ENCODE results near the gene TPRX1.
"Not testable (repeated sequence)": the region's sequence is repeated elsewhere in the genome, so short reads cannot be mapped to it uniquely, and the experiment has no call there.

Gene TPRX1, protein sequence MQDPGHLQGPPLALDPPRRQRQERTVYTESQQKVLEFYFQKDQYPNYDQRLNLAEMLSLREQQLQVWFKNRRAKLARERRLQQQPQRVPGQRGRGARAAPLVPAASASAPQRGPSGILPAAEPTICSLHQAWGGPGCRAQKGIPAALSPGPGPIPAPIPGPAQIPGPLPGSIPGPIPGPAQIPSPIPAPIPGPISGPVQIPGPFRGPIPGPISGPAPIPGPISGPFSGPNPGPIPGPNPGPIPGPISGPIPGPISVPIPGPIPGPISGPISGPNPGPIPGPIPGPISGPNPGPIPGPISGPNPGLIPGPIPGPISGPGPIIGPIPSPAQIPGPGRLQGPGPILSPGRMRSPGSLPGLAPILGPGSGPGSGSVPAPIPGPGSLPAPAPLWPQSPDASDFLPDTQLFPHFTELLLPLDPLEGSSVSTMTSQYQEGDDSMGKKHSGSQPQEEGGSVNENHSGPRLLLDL

DNA sequence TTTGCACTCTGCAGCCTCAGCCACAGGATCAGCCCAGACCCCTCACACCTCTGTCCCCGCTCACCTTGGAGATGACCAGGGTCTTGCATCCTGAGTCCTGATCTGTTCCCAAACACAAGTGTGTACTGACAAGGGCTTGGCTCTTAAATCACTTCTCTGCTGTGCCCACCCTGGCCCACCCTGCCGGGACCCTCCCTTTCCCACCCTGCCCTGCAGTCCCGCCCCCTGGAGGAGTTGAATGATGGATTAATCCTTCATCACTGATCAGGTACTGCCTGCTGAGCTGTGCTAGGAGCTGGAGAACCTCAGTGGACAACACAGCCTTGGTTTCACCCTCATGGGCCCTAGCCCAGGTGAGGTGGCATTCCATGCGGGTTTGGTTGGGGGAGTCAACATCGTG lies at the start of gene TPRX1:
Gene TPRX1 (minus strand): TSS at position 101 of the 400 bp plus-strand sequence. CDS start 12 bp downstream, at position 89.
- DNase-seq (ENCODE audit: low spot score) = not testable (repeated sequence)

DNA sequence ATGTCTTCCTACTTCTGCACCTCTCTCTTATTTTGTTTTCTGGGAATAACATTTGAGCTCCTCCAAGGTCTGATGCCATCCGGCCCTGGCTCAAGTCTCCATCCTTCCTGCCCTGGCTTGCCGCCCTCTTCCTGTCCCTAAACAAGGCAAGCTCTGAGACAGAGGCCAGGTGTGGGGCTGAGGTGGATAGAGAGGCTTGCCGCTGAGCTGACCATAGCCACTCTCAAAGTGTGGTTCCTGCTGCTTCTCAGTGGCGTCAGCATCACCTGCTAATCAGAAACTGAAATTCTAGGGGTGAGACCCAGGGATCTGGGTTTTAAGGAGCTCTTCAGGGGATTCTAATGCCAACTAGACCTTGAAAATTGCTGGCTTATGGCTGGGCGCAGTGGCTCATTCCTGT lies 48.7 kb upstream of the TPRX1 start:
- DNase-seq (ENCODE audit: low spot score) = no peak

DNA sequence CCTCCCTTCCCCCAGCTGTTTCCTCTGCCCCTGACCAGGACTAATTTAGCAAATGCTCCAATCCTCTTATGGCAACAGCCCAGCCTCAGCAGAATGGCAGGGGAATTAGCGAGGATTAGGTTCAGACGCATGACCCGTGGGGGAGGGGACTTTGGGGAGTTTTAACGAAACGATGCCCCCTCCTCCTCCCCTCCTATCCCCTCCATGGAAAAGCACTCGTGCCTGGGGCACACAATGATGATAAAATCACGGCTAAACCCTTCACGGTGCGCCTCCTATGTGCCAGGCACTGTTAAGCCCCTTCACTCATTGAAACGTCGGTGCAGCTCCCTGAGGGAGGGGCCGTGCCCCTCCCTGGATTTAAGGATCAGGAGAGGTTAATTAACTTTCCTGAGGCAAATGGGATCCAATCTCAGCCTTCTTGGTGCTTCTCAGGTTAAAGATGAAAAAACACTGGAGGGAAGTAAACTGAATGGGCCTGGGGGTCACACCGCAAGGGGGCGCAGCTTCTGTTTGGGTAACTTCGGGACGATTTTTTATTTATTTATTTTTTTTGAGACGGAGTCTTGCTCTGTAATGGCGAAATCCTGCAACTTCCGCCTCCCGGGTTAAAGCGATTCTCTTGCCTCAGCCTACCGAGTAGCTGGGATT lies 44.6 kb upstream of the TPRX1 start:
- DNase-seq (ENCODE audit: low spot score) = no peak

DNA sequence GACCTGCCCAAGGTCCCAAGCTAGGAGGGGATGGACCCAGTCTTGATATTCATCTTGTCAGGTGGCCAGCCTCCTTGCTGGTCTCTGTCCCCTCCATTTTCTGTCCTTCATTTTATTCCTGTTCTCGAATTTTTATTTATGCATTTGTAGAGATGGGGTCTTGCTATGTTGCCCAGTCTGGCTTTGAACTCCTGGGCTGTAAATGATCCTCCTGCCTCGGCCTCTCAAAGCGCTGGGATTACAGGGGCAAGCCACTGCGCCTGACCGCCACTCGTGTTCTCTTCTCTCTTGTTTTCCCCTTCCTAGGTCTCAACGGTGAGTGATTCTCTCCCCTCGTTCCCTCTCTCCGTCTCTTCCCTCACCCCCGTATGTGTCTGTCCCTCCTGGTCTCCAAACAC lies 44.1 kb upstream of the TPRX1 start:
- DNase-seq (ENCODE audit: low spot score) = no peak

DNA sequence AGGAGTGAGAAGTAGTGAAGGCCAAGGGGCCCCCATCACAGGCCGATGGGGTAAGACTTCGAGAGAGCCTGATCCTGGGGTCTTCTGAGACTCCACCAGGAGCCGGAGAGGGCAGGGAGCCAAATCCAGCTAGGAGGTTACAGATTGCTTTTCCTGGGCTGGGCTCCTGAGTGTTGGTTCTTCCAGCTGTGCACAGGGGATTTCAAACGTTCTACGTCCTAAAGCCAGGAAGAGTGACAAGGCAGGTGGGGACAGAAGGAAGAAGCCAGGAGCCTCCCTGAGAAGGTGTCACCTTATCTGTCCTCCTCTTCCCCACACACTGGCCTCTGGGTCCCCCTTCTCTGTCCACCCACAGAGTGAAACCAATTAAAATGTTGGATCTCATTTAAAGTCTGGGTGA lies 38.6 kb upstream of the TPRX1 start:
- DNase-seq (ENCODE audit: low spot score) = no peak

DNA sequence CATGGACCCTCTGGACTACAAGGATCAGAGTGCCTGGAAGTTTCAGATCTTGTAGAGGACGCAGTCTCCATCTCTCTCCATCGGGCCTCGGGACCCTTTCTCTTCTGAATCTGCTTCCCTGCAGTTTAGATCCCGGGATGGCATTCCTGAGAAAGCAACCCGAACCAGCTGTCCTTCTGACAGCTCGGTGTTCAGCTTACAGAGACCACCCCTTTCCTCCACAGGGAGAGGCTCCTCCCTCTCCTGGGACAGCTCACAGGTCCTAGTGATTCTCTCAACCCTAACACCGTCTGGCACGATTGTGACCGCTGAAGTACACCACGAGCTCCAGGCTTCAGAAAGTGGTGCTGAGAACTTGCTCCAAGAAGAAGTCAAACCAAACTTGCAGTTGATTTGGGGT lies 35.6 kb upstream of the TPRX1 start:
- DNase-seq (ENCODE audit: low spot score) = no peak

DNA sequence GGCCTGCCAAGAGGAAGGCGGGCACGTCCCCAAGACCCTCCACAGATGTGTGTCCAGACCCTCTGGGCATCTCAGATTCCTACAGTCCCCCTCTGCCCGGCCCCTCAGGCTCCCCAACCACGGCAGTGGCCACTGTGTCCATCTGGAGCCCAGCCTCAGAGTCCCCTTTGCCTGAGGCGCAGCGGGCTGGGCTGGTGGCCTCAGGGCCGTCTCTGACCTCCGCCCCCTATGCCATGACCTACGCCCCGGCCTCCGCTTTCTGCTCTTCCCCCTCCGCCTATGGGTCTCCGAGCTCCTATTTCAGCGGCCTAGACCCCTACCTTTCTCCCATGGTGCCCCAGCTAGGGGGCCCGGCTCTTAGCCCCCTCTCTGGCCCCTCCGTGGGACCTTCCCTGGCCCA lies 35.1 kb upstream of the TPRX1 start:
- DNase-seq (ENCODE audit: low spot score) = no peak

DNA sequence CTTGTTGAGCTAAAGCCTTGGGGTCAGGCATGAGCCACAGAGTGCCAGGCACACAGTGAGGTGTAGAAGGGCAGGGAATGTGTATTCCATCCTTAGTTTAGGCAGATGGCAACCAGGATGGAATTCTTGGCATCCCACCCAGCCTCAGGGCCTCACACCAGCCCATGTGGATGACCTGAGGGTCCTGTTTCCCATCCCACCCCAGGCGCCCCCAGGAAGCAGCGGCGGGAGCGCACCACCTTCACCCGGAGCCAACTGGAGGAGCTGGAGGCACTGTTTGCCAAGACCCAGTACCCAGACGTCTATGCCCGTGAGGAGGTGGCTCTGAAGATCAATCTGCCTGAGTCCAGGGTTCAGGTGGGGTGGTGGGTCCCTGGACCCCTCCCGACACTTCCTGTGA lies 31.7 kb upstream of the TPRX1 start:
- no peak for DNase-seq (ENCODE audit: low spot score)

DNA sequence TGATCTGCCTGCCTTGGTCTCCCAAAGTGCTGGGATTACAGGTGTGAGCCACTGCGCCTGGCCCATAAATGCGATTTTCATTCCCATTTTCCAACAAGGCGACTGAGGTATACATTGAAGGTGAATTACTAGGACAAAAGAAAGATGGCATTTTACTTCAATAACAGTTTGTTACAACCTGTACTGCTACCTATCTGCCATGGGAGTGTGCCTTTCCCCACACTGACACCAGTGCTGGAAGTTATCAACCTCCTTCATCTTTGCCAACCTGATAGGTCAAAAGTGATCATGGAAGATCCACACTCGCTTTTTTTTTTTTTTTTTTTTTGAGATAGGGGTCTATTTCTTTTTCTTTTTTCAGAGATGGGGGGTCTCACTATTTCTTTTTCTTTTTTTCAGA lies 28.4 kb upstream of the TPRX1 start:
- DNase-seq (ENCODE audit: low spot score) = no peak

DNA sequence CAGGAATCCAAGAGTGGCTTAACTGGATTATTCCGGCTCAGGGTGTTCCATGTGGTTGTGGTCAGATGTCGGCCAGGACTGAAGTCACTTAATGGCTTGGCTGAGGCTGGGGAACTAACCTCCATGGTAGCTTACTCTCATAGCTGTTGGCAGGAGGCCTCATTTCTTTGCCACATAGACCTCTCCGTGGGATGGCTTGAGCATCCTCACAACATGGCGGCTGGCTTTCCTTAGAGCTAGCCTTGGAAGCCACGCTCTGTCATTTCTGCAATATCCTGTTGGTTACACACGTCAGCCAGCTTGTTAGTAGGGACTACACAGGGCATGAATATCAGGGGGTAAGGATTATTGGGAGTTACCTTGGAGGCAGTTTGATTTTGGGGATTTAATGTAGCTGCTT lies 22.4 kb upstream of the TPRX1 start:
- DNase-seq (ENCODE audit: low spot score) = no peak

DNA sequence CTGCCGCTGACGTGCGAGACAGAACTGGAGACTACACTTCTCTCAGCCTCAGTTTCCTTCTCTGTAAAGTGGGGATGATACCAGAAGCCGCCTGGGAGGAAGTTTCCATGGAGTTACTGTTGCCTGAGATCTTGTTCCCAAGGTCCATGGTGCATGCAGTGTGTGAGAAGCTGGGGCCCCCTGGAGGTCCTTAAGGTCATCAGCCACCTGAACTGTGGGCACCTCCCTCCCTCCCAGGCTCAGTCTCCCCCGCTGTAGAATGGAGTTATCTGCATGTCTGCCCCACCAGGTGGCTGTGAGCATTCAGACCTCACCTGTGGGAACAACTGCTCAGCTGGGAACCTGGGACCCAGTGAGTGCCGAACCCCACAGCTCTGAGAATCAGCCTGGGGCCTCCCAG lies 20.0 kb upstream of the TPRX1 start:
- DNase-seq (ENCODE audit: low spot score) = no peak

DNA sequence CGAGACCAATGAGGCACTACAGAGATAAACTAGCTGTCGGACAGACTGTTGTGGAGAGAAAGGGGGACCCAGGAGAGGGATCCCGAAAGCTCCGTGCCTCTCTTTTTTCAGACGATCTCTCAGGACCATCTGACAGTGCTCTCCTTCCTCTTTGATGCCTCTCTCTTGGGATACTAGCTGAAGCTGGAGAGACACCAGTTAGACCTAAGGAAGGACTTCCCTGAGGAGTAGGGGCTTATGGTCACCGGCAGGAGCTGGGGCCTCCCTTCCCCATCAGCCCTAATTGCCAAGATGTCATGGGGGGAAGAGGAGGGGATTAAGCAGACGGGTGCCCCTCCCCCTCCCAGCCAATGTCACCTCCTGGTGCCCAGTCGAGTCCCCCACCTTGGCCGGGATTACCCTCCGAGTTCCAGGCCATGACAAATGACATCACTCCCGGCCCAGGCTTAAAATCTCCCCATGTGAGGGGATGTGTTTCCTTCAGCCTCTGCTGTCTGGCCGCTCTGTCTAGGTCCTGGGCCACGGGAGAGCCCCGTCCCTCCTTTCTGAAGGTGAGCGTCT lies 17.2 kb upstream of the TPRX1 start, which contains the start of gene CRX:
Gene CRX (plus strand): TSS at position 478 of the 561 bp plus-strand sequence. CDS start 12,507 bp downstream, outside the sequence.
- DNase-seq (ENCODE audit: low spot score) = no peak

DNA sequence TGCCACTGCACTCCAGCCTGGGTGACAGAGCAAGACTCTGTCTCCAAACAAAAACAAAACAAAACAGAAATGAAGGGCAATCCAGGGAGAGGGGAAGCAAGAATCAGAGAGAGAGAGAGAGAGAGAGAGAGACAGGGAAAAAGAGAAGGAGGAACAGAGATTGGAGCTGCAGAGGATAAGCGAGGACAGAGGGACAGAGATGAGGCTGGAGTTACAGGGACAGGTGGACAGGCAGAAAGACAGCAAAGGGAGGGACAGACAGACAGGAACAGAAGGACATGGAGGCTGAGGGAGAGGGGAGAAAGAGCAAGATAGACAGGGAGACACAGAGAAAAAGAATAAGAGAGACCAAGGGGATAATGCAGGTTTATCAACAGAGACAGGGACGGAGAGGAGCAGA lies 16.1 kb upstream of the TPRX1 start:
- no peak for DNase-seq (ENCODE audit: low spot score)

DNA sequence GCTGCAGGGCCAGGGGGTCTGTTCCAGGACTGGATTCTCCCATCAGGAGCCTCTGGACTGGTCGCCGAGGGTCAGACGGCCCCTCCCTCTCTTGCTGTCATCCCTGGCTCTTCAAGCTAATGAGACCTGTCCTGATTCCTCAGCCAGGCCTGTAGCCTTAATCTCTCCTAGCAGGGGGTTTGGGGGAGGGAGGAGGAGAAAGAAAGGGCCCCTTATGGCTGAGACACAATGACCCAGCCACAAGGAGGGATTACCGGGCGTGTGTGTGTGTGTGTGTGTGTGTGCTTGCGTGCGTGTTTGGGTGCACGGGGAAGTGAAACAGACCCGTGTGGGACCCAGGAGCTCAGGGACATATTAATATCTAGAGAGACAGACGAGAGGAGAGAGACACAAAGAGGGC lies 15.5 kb upstream of the TPRX1 start:
- DNase-seq (ENCODE audit: low spot score) = no peak

DNA sequence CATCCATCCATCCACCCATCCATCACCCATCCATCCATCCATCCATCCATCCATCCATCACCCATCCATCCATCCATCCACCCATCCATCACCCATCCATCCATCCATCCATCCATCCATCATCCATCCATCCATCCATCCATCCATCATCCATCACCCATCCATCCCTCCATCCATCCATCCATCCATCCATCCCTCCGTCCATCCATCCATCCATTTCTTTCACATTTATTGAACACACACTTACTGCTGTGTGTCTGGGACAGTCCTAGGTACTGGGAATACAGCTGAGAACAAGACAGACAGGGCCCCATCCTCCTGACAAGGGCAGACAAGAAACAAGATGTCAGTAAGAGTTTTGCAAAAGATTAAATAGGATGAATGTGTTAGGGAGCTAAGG lies 13.9 kb upstream of the TPRX1 start:
- not testable (repeated sequence) for DNase-seq (ENCODE audit: low spot score)

DNA sequence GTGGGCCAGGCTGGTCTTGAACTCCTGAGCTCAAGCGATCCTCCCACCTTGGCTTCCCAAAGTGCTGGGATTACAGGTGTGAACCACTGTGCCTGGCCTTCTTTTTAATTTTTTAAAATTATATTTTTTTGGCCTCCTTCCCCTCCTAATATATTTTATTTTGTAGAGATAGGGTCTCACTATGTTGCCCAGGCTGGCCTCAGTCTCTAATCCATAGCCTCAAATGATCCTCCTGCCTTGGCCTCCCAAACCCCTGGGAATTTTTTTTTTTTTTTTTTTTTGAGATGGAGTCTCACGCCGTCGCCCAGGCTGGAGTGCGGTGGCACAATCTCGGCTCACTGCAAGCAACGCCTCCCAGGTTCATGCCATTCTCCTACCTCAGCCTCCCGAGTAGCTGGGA lies 11.9 kb upstream of the TPRX1 start:
- not testable (repeated sequence) for DNase-seq (ENCODE audit: low spot score)

DNA sequence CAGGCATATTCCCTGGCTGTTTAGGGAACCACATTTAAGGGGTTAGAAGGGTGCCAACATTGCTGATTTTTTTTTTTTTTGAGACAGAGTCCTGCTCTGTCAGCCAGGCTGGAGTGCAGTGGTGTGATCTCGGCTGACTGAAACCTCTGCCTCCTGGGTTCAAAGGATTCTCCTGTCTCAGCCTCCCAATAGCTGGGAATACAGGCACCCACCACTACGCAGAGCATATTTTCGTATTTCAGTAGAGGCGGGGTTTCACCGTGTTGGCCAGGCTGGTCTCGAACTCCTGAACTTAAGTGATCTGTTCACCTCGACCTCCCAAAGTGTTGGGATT lies 9.6 kb upstream of the TPRX1 start:
- no peak for DNase-seq (ENCODE audit: low spot score)

DNA sequence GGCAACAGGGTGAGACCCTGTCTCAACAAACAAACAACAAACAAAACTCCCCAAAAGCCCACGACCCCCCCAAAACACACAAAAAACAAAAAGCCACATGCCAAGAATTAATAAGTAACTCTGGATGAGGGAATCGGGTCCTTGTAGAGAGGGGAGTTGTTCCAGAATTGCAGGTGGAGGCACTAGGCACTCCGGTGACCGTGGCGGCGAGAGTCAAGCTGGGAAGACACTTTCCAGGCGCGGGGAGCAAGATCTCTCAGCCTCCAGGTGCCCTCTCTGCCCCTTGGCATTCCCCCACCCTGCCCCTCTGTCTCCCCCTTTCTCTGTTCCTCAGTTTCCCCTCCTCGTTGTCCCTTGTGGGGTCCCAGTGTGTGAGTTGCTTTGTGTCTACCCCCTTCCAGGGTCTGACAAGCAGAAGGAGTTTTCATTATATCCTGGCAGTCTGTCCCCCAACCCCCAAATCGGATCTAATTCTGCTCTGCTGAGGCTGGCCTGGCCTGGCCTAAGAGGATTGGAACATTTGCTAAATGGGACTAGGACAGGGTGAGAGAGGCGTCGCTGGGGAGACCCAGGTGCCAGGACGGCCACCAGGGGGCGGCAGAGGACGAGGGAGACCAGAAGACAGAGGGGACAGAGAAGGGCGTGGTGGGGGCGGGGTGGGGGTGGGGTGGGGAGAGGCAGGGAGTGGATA lies 9.1 kb upstream of the TPRX1 start:
- DNase-seq (ENCODE audit: low spot score) = peak; percentile 6

DNA sequence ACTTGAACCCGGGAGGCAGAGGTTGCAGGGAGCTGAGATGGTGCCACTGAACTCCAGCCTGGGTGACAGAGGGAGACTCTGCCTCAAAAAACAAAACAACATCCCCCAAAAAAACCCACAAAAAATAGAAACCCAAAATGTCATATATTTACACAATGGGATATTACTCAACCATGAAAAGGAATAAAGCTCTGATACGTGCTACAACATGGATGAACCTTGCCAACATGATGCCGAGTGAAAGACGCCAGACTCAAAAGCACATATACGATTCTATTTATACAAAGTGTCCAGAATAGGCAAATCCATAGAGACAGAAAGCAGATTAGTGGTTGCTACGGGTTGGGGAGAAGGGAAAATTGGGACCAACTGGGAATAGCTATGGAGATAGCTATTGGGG lies 2.1 kb upstream of the TPRX1 start:
- DNase-seq (ENCODE audit: low spot score) = no peak

DNA sequence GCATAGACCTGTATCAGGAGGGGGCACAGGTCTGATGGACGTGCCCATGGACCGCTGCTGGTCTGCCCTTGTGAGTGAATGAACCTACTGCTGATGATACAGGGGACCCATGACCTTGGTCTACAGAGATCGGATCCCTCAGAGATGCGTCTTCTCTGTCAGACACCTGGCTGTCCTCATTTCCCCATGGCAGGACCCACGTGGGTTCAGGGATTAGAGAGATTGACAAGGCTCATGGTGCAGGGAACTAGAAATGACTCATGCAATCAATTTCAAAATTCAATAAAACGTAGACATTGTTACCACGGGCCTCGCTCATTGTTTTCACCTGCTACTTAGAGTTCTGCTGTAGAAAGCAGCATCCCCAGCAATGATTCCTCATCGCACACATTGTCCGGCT lies 962 bp upstream of the TPRX1 start:
- DNase-seq (ENCODE audit: low spot score) = no peak

DNA sequence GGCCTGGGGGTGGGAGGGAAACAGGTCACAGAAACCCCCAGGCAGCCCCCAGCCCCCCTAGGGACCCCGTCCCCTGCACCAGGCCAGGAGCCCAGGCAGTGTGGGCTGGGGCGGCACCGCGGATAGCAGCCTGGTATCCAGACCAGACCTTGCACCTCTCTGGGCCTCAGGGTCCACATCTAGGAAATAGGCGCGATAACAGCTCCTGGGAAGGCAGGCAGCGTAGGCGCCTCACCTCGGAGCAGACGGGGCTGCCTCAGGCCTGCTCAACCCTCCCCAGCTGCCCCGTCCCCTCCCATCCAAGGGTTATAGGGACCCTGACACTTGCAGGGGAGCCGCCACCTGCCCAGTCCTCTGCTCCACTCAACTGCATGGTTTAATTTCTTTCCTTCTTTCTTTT lies 680 bp downstream of the TPRX1 start:
- not testable (repeated sequence) for DNase-seq (ENCODE audit: low spot score)

DNA sequence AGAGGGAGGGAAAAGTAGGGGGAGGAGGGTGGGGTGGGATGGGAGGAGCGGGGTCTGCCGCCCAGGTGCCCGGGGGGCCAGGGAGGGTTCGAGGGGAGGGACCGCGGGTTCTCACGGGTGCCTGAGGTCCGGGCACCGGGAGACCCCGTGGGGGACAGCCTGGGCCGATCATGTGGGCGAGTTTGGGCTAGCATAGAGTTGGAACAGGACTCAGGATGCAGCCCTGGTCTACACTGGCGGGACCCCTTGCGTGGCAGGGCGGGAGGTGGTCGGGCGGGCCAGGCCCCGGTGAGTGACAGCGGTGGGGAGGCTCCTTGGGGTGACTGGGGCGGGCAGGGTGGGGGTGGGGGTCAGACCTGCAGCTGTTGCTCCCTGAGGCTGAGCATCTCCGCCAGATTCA lies 1.2 kb downstream of the TPRX1 start:
- not testable (repeated sequence) for DNase-seq (ENCODE audit: low spot score)
